Loucy (cell line): ENCODE data around the gene HOXA7.

Experiments used
- H2AFZ ChIP-seq: fragments of 200-600 bp; sonication (generic); 2 replicates; pipeline ENCODE4 v1.6.0; 2016; ENCODE audit warnings: antibody characterized with exemption, mild to moderate bottlenecking, low read length, moderate library complexity
- H3F3A ChIP-seq: fragments of 200-600 bp; 2 replicates; pipeline ENCODE4 v1.6.0; 2016; ENCODE audit warnings: antibody characterized with exemption, low read depth, mild to moderate bottlenecking
- H3K27me3 ChIP-seq: fragments of 200-600 bp; sonication (generic); 2 replicates; pipeline ENCODE4 v1.6.1; 2014; ENCODE audit warnings: low read length, mild to moderate bottlenecking; ENCODE audit not compliant: insufficient read depth, poor library complexity, severe bottlenecking
- H3K36me3 ChIP-seq: fragments of 200-600 bp; sonication (generic); 2 replicates; pipeline ENCODE4 v1.6.1; 2016; ENCODE audit warnings: low read length; ENCODE audit not compliant: insufficient read depth
- H3K4me1 ChIP-seq: fragments of 200-600 bp; sonication (generic); 2 replicates; pipeline ENCODE4 v1.5.1; 2014; ENCODE audit warnings: low read length, mild to moderate bottlenecking; ENCODE audit not compliant: insufficient read depth, poor library complexity, severe bottlenecking
- H3K4me2 ChIP-seq: fragments of 200-600 bp; sonication (generic); 2 replicates; pipeline ENCODE4 v1.6.0; 2014; ENCODE audit warnings: antibody characterized with exemption, low read length, low read depth, mild to moderate bottlenecking; ENCODE audit not compliant: poor library complexity, severe bottlenecking
- H3K4me3 ChIP-seq: fragments of 200-600 bp; sonication (generic); 2 replicates; pipeline ENCODE4 v1.5.1; 2014; ENCODE audit warnings: low read length, mild to moderate bottlenecking, mixed read lengths; ENCODE audit not compliant: poor library complexity, severe bottlenecking
- H3K79me2 ChIP-seq: fragments of 200-600 bp; sonication (generic); 2 replicates; pipeline ENCODE4 v1.6.1; 2014; ENCODE audit warnings: low read length; ENCODE audit not compliant: insufficient read depth
- H3K9ac ChIP-seq: fragments of 200-600 bp; sonication (generic); 2 replicates; pipeline ENCODE4 v1.6.0; 2014; ENCODE audit warnings: mild to moderate bottlenecking, low read depth, low read length, moderate library complexity; ENCODE audit not compliant: poor library complexity, severe bottlenecking
- H3K9me2 ChIP-seq: fragments of 200-600 bp; sonication (generic); replicated peaks from 2 replicates; pipeline ENCODE4 v1.6.1; 2016; ENCODE audit warnings: low read depth, low read length, mixed read lengths
- H3K9me3 ChIP-seq: fragments of 200-600 bp; sonication (generic); 2 replicates; pipeline ENCODE4 v1.6.1; 2014; ENCODE audit warnings: mild to moderate bottlenecking, antibody characterized with exemption, low read length, low read depth; ENCODE audit not compliant: insufficient read depth
- H4K20me1 ChIP-seq: fragments of 200-600 bp; sonication (generic); 2 replicates; pipeline ENCODE4 v1.6.0; 2014; ENCODE audit warnings: antibody characterized with exemption, low read length, mild to moderate bottlenecking; ENCODE audit not compliant: insufficient read depth, poor library complexity, severe bottlenecking
- EZH2phosphoT487 ChIP-seq: fragments of 200-600 bp; IDR thresholded peaks from 2 replicates; pipeline ENCODE4 v1.6.1; 2018; ENCODE audit warnings: antibody characterized with exemption, mild to moderate bottlenecking, moderate library complexity, borderline replicate concordance
- TF ChIP-seq, protein P1 (sequence below): fragments of 200-600 bp; sonication (generic); conservative IDR thresholded peaks from 2 replicates; pipeline ENCODE4 v1.5.1; 2014; ENCODE audit warnings: mild to moderate bottlenecking, antibody characterized with exemption, low read length

Gene HOXA7

DNA sequence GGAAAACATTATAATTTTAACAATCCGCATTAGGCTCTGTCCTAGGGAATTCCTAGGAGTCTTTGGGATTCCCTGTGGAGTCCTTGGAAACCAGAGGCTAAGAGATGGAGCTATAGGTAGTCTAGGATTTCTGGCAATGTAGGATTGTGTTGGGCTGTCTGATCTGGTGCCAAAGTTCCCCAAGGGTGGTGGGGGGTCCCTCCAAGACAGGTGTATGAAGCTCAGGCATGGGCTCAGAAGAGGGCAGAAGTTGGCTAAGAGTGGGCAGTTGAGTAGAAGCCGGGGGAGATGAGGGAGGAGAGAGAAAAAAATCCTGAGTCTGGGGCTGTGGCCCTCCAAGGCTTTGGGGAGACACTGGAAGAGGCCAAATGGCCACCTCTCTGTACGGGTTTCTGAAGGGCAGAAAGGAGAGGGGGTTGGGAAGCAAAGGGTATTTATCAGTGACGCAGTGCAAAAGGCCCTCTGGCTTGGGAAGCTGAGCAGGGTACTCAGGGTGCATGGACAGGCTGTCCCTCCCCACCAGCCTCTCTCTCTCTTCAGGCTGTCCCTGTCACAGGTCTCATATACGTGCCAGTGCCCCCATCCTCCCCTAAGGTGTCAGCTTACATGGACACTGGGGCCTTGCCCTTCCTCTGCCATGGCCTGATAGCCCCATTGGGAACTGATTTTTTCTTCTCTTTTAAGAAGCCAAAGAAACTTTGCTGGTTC is 9.8 kb downstream of the HOXA7 start:
- peaks cover 81% of the 10 kb centered on the region for H3K36me3 ChIP-seq
- peaks cover 98% of the 10 kb centered on the region for H4K20me1 ChIP-seq
- H3K9me2 ChIP-seq: no peaks in the 10 kb centered on the region
- no peak for TF ChIP-seq EZH2phosphoT487
- TF ChIP-seq, protein P1, sequence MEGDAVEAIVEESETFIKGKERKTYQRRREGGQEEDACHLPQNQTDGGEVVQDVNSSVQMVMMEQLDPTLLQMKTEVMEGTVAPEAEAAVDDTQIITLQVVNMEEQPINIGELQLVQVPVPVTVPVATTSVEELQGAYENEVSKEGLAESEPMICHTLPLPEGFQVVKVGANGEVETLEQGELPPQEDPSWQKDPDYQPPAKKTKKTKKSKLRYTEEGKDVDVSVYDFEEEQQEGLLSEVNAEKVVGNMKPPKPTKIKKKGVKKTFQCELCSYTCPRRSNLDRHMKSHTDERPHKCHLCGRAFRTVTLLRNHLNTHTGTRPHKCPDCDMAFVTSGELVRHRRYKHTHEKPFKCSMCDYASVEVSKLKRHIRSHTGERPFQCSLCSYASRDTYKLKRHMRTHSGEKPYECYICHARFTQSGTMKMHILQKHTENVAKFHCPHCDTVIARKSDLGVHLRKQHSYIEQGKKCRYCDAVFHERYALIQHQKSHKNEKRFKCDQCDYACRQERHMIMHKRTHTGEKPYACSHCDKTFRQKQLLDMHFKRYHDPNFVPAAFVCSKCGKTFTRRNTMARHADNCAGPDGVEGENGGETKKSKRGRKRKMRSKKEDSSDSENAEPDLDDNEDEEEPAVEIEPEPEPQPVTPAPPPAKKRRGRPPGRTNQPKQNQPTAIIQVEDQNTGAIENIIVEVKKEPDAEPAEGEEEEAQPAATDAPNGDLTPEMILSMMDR: no peak
- peaks cover 28% of the 10 kb centered on the region for H3K27me3 ChIP-seq
- peak overlapping the region; percentile 99 for H3K9ac ChIP-seq
- H3K4me2 ChIP-seq: peak overlapping the region; percentile 91
- H3K79me2 ChIP-seq: peaks cover 100% of the 10 kb centered on the region
- H3K4me3 ChIP-seq: peak overlapping the region; percentile 94
- H3K4me1 ChIP-seq: peaks cover 37% of the 10 kb centered on the region
- no peaks in the 10 kb centered on the region for H3K9me3 ChIP-seq
- H3F3A ChIP-seq: no peaks in the 10 kb centered on the region
- H2AFZ ChIP-seq: no peak overlapping the region

DNA sequence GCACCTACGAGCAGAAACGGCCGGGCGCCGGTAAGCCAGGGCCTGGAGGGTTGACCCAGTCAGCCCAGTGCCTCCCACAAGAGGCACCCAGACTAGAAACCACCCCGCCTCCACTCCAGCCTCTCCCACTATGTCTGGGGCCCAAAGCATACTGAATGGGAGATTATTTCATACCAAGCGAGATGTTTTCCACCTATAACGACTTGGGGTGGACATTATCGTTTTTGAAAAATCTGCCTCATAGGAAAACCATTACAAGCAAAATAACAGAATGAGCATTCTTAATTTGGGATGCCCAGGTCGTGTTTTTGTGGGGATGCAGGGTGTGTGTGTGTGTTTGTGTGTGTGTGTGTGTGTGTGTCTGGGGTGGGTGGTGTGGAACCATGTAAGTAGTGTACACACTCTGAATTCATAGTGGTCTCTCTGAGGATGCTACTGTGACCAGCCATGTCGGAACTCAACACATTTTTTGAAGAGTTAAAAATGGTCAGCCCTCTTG is 10.5 kb downstream of the HOXA7 start:
- Histone ChIP-seq H3K4me2 (peak overlapping the region; percentile 91), H3K79me2 (peaks cover 100% of the 10 kb centered on the region), H3K9me3 (no peaks in the 10 kb centered on the region), H3K9me2 (no peaks in the 10 kb centered on the region), H3K9ac (peak overlapping the region; percentile 99), H3K27me3 (peaks cover 21% of the 10 kb centered on the region), H3K4me3 (peak overlapping the region; percentile 94), H3K36me3 (peaks cover 88% of the 10 kb centered on the region), H4K20me1 (peaks cover 98% of the 10 kb centered on the region), H2AFZ (no peak overlapping the region), H3F3A (peaks cover under 1% of the 10 kb centered on the region), H3K4me1 (peaks cover 44% of the 10 kb centered on the region)
- TF ChIP-seq EZH2phosphoT487: no peak
- TF ChIP-seq, protein P1: no peak

DNA sequence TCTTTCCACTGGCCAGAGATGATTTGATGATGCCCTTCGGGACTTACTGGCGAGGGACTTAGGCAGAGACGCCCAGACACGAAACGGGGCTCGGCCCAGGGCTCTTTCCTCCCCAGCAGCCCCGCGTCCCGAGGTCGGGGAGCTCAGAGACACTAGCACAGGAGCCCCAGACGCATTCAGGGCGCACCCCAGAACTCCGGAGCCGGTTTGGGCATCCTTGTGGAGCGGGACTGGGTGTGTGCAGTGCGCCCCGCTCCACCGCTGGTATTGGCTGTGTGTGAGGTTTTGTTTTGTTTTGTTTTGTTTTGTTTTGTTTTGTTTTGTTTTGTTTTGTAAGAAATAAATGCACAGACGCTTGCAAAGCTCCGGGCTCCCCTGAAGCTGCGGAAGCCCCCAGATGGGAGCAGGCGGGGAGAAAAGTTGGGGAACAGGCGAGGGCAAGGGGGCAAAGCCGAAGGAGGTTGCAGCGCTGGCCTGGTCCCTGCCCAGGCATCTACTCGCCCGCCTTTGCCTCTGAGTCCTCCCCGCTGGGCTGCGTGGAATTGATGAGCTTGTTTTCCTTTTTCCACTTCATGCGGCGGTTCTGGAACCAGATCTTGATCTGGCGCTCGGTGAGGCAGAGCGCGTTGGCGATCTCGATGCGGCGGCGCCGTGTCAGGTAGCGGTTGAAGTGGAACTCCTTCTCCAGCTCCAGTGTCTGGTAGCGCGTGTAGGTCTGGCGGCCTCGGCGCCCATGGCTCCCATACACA is 11.1 kb downstream of the HOXA7 start:
- no peaks in the 10 kb centered on the region for H3K9me2 ChIP-seq
- H3K36me3 ChIP-seq: peaks cover 92% of the 10 kb centered on the region
- H3K4me1 ChIP-seq: peaks cover 51% of the 10 kb centered on the region
- no peak overlapping the region for H2AFZ ChIP-seq
- no peaks in the 10 kb centered on the region for H3K9me3 ChIP-seq
- H3K4me3 ChIP-seq: peak overlapping the region; percentile 94
- peaks cover 16% of the 10 kb centered on the region for H3K27me3 ChIP-seq
- peaks cover 100% of the 10 kb centered on the region for H4K20me1 ChIP-seq
- peaks cover 4% of the 10 kb centered on the region for H3F3A ChIP-seq
- H3K79me2 ChIP-seq: peaks cover 100% of the 10 kb centered on the region
- H3K4me2 ChIP-seq: peak overlapping the region; percentile 91
- TF ChIP-seq, protein P1: no peak
- no peak for TF ChIP-seq EZH2phosphoT487
- peak overlapping the region; percentile 99 for H3K9ac ChIP-seq
